Liver (tissue), 9 donors: Measurements from ENCODE around the gene CWC27. TPM values are rescaled to one million over a fixed set of nuclear protein-coding genes. Genes with fewer than 3 reads are reported as not detected.

ENCODE experiments used
- DNase-seq: peaks from one replicate; pipeline ENCODE4 v3.0.0-alpha.2; 2017; ENCODE audit warnings: low spot score
- H3K27ac ChIP-seq, 2 donors: one replicate each; pipeline ENCODE4 v1.7.0; 2013; ENCODE audit warnings: inconsistent platforms in 2 of 2, low read length in 2 of 2, control low read depth in 1 of 2, low read depth in 1 of 2, mild to moderate bottlenecking in 1 of 2
- H3K27me3 ChIP-seq, 4 donors: one replicate each; pipeline versions ENCODE4 v1.6.1 to v1.7.0; 2013; ENCODE audit warnings: low read length in 3 of 4, inconsistent platforms in 1 of 4, mild to moderate bottlenecking in 1 of 4, moderate library complexity in 1 of 4; ENCODE audit not compliant: control insufficient read depth in 4 of 4, insufficient read depth in 4 of 4
- H3K36me3 ChIP-seq, 4 donors: one replicate each; pipeline versions ENCODE4 v1.6.1 to v1.7.0; 2013; ENCODE audit warnings: low read length in 3 of 4, mild to moderate bottlenecking in 3 of 4, low read depth in 1 of 4, moderate library complexity in 1 of 4; ENCODE audit not compliant: control insufficient read depth in 4 of 4, insufficient read depth in 3 of 4
- H3K4me1 ChIP-seq, 4 donors: one replicate each; pipeline versions ENCODE4 v1.6.1 to v1.7.0; 2013; ENCODE audit warnings: low read length in 3 of 4, mild to moderate bottlenecking in 3 of 4, moderate library complexity in 1 of 4; ENCODE audit not compliant: control insufficient read depth in 4 of 4, insufficient read depth in 4 of 4
- H3K4me3 ChIP-seq, 3 donors: one replicate each; pipeline versions ENCODE4 v1.6.1 to v1.7.0; 2013; ENCODE audit warnings: low read length in 3 of 3, control low read depth in 1 of 3, low read depth in 1 of 3, mild to moderate bottlenecking in 1 of 3
- H3K9ac ChIP-seq, 2 donors: one replicate each; pipeline ENCODE4 v1.7.0; 2013; ENCODE audit warnings: low read length in 2 of 2, mild to moderate bottlenecking in 2 of 2, moderate library complexity in 2 of 2, control low read depth in 1 of 2, low read depth in 1 of 2
- H3K9me3 ChIP-seq, 4 donors: one replicate each; pipeline versions ENCODE4 v1.6.1 to v1.7.0; 2013; ENCODE audit warnings: low read length in 3 of 4; ENCODE audit not compliant: control insufficient read depth in 4 of 4
- EGR1 ChIP-seq, 2 donors: IDR thresholded peaks; 2 replicates each; pipeline ENCODE4 v1.6.1; 2016 to 2018; ENCODE audit warnings: antibody characterized with exemption in 2 of 2, low read depth in 2 of 2
- FOXA1 ChIP-seq: IDR thresholded peaks from 2 replicates; pipeline ENCODE4 v1.6.1; 2016; ENCODE audit warnings: antibody characterized with exemption
- FOXA2 ChIP-seq: IDR thresholded peaks from 2 replicates; pipeline ENCODE4 v1.6.1; 2016; ENCODE audit warnings: antibody characterized with exemption
- GABPA ChIP-seq, 2 donors: IDR thresholded peaks in 1 of 2; conservative IDR thresholded peaks in 1 of 2; 2 replicates each; pipeline ENCODE4 v1.6.1; 2016; ENCODE audit warnings: antibody characterized with exemption in 2 of 2, mild to moderate bottlenecking in 1 of 2, moderate library complexity in 1 of 2
- HNF4A ChIP-seq, 2 donors: conservative IDR thresholded peaks; 2 replicates each; pipeline ENCODE4 v1.6.1; 2016; ENCODE audit warnings: antibody characterized with exemption in 2 of 2, mild to moderate bottlenecking in 2 of 2
- HNF4G ChIP-seq: IDR thresholded peaks from 2 replicates; pipeline ENCODE4 v1.6.1; 2016; ENCODE audit warnings: antibody characterized with exemption
- JUND ChIP-seq, 2 donors: IDR thresholded peaks; 2 replicates each; pipeline ENCODE4 v1.6.1; 2016; ENCODE audit warnings: antibody characterized with exemption in 2 of 2
- NR2F2 ChIP-seq: IDR thresholded peaks from 2 replicates; pipeline ENCODE4 v1.6.1; 2016; ENCODE audit warnings: antibody characterized with exemption
- RAD21 ChIP-seq, 2 donors: IDR thresholded peaks; 2 replicates each; pipeline ENCODE4 v1.6.1; 2016; ENCODE audit warnings: antibody characterized with exemption in 2 of 2, mild to moderate bottlenecking in 2 of 2
- RXRA ChIP-seq, 2 donors: IDR thresholded peaks; 2 replicates each; pipeline ENCODE4 v1.6.1; 2017 to 2018; ENCODE audit warnings: antibody characterized with exemption in 2 of 2, mild to moderate bottlenecking in 1 of 2
- SP1 ChIP-seq: IDR thresholded peaks from 2 replicates; pipeline ENCODE4 v1.6.1; 2018; ENCODE audit warnings: antibody characterized with exemption, mild to moderate bottlenecking
- TAF1 ChIP-seq: conservative IDR thresholded peaks from 2 replicates; pipeline ENCODE4 v1.6.1; 2016; ENCODE audit warnings: antibody characterized with exemption, mild to moderate bottlenecking
- YY1 ChIP-seq: IDR thresholded peaks from 2 replicates; pipeline ENCODE4 v1.6.1; 2016; ENCODE audit warnings: antibody characterized with exemption, mild to moderate bottlenecking
- WGBS: extraction: QIAGEN DNeasy Blood & Tissue Kit; methylation state at CpG from one replicate; pipeline ENCODE4 v1.1.7; 2013; 5-methylcytosine and 5-hydroxymethylcytosine counted together
- polyA plus RNA-seq, 2 donors: library from polyadenylated mRNA; stranded (reverse) in 1 of 2; unstranded in 1 of 2; fragments of 200-250 nt in 1 of 2; fragments of >200 nt in 1 of 2; fragmentation: Nextera tagmentation in 1 of 2; extraction: Ambion mirVana in 1 of 2; gene quantifications; one replicate each; pipeline versions ENCODE4 v1.2.1 to v1.2.3, GENCODE V29; 2013 to 2015
- total RNA-seq, 2 donors: library from RNA; depleted of rRNA; stranded (reverse); fragments of >200 nt; gene quantifications; one replicate each; pipeline ENCODE4 v1.2.3, GENCODE V29; 2014
- TF ChIP-seq, protein P1 (sequence below): IDR thresholded peaks from 2 replicates; pipeline ENCODE4 v1.6.1; 2016; ENCODE audit warnings: antibody characterized with exemption, mild to moderate bottlenecking
- TF ChIP-seq, protein P2 (sequence below): fragments of 150-350 bp; IDR thresholded peaks from 2 replicates; pipeline ENCODE4 v1.5.1; 2017; ENCODE audit warnings: improper control_type of control experiment, low read depth, low read length; ENCODE audit not compliant: missing input control
- TF ChIP-seq, protein P3 (sequence below): IDR thresholded peaks from 2 replicates; pipeline ENCODE4 v1.6.1; 2016; ENCODE audit warnings: antibody characterized with exemption
- TF ChIP-seq, protein P4 (sequence below): IDR thresholded peaks from 2 replicates; pipeline ENCODE4 v1.6.1; 2016; ENCODE audit warnings: antibody characterized with exemption
- donor health status: healthy.
- donor health status: healthy.
- donor health status: healthy.
- donor health status: healthy.
- donor health status: healthy.

The CWC27 gene
- total and polyA plus RNA-seq, 4 donors, result 3.9 to 9.8 (median 6.0) TPM

DNA sequence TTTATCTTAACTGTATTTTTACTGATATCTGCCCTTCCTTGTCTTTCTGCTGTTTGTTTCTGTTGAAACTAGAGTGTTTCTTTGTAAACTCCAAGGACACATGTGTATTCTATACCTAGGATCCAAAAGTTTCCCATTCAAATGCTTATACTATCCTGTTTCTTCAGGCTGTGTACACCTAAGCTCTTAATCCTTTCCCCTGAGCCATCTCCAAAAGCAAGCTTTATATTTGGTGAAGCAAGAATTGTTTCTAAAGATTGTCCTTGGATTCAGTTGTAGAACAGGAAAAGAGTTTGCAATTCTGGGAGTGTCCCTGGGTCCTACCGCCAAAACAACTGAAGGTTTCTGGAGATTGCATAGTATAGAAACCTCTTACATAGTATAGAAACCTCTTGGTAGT is 65.9 kb downstream of the CWC27 start:
- no peak for DNase-seq
- TF ChIP-seq, protein P1, sequence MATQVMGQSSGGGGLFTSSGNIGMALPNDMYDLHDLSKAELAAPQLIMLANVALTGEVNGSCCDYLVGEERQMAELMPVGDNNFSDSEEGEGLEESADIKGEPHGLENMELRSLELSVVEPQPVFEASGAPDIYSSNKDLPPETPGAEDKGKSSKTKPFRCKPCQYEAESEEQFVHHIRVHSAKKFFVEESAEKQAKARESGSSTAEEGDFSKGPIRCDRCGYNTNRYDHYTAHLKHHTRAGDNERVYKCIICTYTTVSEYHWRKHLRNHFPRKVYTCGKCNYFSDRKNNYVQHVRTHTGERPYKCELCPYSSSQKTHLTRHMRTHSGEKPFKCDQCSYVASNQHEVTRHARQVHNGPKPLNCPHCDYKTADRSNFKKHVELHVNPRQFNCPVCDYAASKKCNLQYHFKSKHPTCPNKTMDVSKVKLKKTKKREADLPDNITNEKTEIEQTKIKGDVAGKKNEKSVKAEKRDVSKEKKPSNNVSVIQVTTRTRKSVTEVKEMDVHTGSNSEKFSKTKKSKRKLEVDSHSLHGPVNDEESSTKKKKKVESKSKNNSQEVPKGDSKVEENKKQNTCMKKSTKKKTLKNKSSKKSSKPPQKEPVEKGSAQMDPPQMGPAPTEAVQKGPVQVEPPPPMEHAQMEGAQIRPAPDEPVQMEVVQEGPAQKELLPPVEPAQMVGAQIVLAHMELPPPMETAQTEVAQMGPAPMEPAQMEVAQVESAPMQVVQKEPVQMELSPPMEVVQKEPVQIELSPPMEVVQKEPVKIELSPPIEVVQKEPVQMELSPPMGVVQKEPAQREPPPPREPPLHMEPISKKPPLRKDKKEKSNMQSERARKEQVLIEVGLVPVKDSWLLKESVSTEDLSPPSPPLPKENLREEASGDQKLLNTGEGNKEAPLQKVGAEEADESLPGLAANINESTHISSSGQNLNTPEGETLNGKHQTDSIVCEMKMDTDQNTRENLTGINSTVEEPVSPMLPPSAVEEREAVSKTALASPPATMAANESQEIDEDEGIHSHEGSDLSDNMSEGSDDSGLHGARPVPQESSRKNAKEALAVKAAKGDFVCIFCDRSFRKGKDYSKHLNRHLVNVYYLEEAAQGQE, result no peak
- TF ChIP-seq YY1, result no peak
- TF ChIP-seq, protein P2, sequence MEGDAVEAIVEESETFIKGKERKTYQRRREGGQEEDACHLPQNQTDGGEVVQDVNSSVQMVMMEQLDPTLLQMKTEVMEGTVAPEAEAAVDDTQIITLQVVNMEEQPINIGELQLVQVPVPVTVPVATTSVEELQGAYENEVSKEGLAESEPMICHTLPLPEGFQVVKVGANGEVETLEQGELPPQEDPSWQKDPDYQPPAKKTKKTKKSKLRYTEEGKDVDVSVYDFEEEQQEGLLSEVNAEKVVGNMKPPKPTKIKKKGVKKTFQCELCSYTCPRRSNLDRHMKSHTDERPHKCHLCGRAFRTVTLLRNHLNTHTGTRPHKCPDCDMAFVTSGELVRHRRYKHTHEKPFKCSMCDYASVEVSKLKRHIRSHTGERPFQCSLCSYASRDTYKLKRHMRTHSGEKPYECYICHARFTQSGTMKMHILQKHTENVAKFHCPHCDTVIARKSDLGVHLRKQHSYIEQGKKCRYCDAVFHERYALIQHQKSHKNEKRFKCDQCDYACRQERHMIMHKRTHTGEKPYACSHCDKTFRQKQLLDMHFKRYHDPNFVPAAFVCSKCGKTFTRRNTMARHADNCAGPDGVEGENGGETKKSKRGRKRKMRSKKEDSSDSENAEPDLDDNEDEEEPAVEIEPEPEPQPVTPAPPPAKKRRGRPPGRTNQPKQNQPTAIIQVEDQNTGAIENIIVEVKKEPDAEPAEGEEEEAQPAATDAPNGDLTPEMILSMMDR, result no peak
- TF ChIP-seq GABPA (IDR thresholded peaks at IDR 0.05 in 1 of 2, conservative IDR thresholded peaks at IDR 0.05 in 1 of 2), result no peak
- no peak for TF ChIP-seq SP1
- TF ChIP-seq RAD21 (IDR thresholded peaks at IDR 0.05), result no peak
- TF ChIP-seq HNF4G, result no peak
- TF ChIP-seq JUND (IDR thresholded peaks at IDR 0.05), result no peak
- no peak for TF ChIP-seq RXRA (IDR thresholded peaks at IDR 0.05)
- no peak for TF ChIP-seq FOXA1
- no peak for TF ChIP-seq HNF4A (conservative IDR thresholded peaks at IDR 0.05)
- no peak for TF ChIP-seq NR2F2
- TF ChIP-seq, protein P3, sequence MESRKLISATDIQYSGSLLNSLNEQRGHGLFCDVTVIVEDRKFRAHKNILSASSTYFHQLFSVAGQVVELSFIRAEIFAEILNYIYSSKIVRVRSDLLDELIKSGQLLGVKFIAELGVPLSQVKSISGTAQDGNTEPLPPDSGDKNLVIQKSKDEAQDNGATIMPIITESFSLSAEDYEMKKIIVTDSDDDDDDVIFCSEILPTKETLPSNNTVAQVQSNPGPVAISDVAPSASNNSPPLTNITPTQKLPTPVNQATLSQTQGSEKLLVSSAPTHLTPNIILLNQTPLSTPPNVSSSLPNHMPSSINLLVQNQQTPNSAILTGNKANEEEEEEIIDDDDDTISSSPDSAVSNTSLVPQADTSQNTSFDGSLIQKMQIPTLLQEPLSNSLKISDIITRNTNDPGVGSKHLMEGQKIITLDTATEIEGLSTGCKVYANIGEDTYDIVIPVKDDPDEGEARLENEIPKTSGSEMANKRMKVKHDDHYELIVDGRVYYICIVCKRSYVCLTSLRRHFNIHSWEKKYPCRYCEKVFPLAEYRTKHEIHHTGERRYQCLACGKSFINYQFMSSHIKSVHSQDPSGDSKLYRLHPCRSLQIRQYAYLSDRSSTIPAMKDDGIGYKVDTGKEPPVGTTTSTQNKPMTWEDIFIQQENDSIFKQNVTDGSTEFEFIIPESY, result no peak
- no peak for TF ChIP-seq TAF1
- no peak for TF ChIP-seq FOXA2
- 95% methylated on average over 1 of the region's 1 CpG for WGBS
- H3K4me1 ChIP-seq, result no peaks in the 10 kb centered on the region
- no peak overlapping the region for H3K4me3 ChIP-seq
- H3K9me3 ChIP-seq, result no peaks in the 10 kb centered on the region
- no peak overlapping the region for H3K9ac ChIP-seq
- H3K27ac ChIP-seq, result no peak overlapping the region
- H3K27me3 ChIP-seq, result no peaks in the 10 kb centered on the region
- H3K36me3 ChIP-seq, result peaks cover 0 to 2% (median 0%) of the 10 kb centered on the region in 4 donors

DNA sequence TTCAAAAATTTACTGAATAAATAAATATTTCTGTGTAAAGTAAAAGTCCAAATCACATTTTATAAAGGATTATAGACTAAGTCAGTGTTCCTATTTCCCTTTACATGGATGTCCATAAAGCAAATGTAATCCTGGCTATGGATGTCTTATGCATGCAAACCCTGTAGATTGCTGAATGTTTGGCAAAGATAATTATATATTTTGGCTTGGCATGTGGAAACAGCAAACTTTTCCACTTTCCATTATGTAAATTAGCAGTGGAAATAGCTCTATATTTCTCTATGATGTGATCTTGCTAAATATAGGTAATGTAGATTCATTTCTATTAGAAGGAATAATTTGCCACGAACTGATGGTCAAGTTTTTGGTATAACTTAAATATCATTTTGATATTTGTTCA is 66.5 kb downstream of the CWC27 start:
- DNase-seq, result no peak
- Histone ChIP-seq H3K36me3 (peaks cover 0 to 2% (median 0%) of the 10 kb centered on the region in 4 donors), H3K9ac (no peak overlapping the region), H3K4me1 (no peaks in the 10 kb centered on the region), H3K27ac (no peak overlapping the region), H3K4me3 (no peak overlapping the region), H3K27me3 (no peaks in the 10 kb centered on the region), H3K9me3 (no peaks in the 10 kb centered on the region)
- WGBS, result 96% methylated on average over 1 of the region's 1 CpG
- TF ChIP-seq EGR1 (IDR thresholded peaks at IDR 0.05; ENCODE audit: low read depth in 2 of 2) (no peak), RXRA (IDR thresholded peaks at IDR 0.05) (no peak), YY1 (no peak), JUND (IDR thresholded peaks at IDR 0.05) (no peak), SP1 (no peak), FOXA2 (no peak), FOXA1 (no peak), HNF4G (no peak)
- TF ChIP-seq, protein P1, result no peak
- TF ChIP-seq, protein P4, sequence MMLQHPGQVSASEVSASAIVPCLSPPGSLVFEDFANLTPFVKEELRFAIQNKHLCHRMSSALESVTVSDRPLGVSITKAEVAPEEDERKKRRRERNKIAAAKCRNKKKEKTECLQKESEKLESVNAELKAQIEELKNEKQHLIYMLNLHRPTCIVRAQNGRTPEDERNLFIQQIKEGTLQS, result no peak
